HEK293 (cell line): ENCODE results near the gene SERPING1.

Experiments
- CTCF ChIA-PET: fragments of 350-600 bp; formaldehyde crosslinking; extraction: SDS; loops from one replicate; lab custom pipeline; 2021; ENCODE audit warnings: antibody characterized with exemption; lab: Yijun Ruan, JAX
- POLR2A ChIA-PET: fragments of 300-600 bp; formaldehyde crosslinking; extraction: SDS; loops from one replicate; lab custom pipeline; 2020; ENCODE audit warnings: antibody characterized with exemption, inconsistent platforms; lab: Yijun Ruan, JAX
- H3K27ac ChIP-seq: fragments of 200-500 bp; sonication (Bioruptor generic); 2 replicates; pipeline ENCODE4 v1.5.1; 2014; ENCODE audit warnings: low read depth, low read length, control low read depth, inconsistent platforms; ENCODE audit errors: extremely low read depth
- H3K36me3 ChIP-seq, 2 experiments: fragments of 200-500 bp in 1 of 2; sonication (Bioruptor generic) in 1 of 2; 1 replicate in 1 of 2; 2 replicates in 1 of 2; pipeline ENCODE4 v1.5.1; 2014 to 2017; ENCODE audit warnings: inconsistent platforms in 2 of 2, low read length in 2 of 2; ENCODE audit not compliant: control insufficient read depth in 2 of 2, insufficient read depth in 1 of 2
- H3K4me1 ChIP-seq: fragments of 200-500 bp; sonication (Bioruptor generic); 2 replicates; pipeline ENCODE4 v1.5.1; 2014; ENCODE audit warnings: mild to moderate bottlenecking, low read length, inconsistent platforms; ENCODE audit not compliant: control insufficient read depth, insufficient read depth
- H3K4me3 ChIP-seq: 2 replicates; pipeline ENCODE4 v1.5.1; 2011; ENCODE audit warnings: low read depth, mild to moderate bottlenecking, control low read depth, low read length, moderate library complexity
- H3K9me3 ChIP-seq: fragments of 200-500 bp; sonication (Bioruptor generic); 2 replicates; pipeline ENCODE4 v1.5.1; 2014; ENCODE audit warnings: low read depth, low read length, inconsistent platforms; ENCODE audit not compliant: control insufficient read depth, insufficient read depth
- HIC1 ChIP-seq: fragments of 450-650 bp; formaldehyde crosslinking; IDR thresholded peaks from 2 replicates; pipeline ENCODE4 v1.5.1; 2016; ENCODE audit warnings: missing biosample characterization, missing genetic modification characterization
- KLF9 ChIP-seq: fragments of 450-650 bp; formaldehyde crosslinking; IDR thresholded peaks from 2 replicates; pipeline ENCODE4 v1.5.1; 2016; ENCODE audit warnings: missing biosample characterization, missing genetic modification characterization, low read depth
- OSR2 ChIP-seq: fragments of 450-650 bp; formaldehyde crosslinking; IDR thresholded peaks from 2 replicates; pipeline ENCODE4 v1.5.1; 2016; ENCODE audit warnings: missing biosample characterization, missing genetic modification characterization
- RBAK ChIP-seq: fragments of 450-650 bp; formaldehyde crosslinking; IDR thresholded peaks from 2 replicates; pipeline ENCODE4 v1.5.1; 2016; ENCODE audit warnings: missing biosample characterization, missing genetic modification characterization
- SCRT2 ChIP-seq: fragments of 450-650 bp; formaldehyde crosslinking; IDR thresholded peaks from 2 replicates; pipeline ENCODE4 v1.5.1; 2016; ENCODE audit warnings: missing biosample characterization, missing genetic modification characterization
- ZIC2 ChIP-seq: fragments of 450-650 bp; formaldehyde crosslinking; IDR thresholded peaks from 2 replicates; pipeline ENCODE4 v1.5.1; 2016; ENCODE audit warnings: missing biosample characterization, missing genetic modification characterization
- ZNF112 ChIP-seq: fragments of 450-650 bp; formaldehyde crosslinking; IDR thresholded peaks from 2 replicates; pipeline ENCODE4 v1.5.0; 2017; ENCODE audit warnings: missing biosample characterization, missing genetic modification characterization
- ZNF146 ChIP-seq: fragments of 450-650 bp; formaldehyde crosslinking; IDR thresholded peaks from 2 replicates; pipeline ENCODE4 v1.5.1; 2016; ENCODE audit warnings: missing biosample characterization, missing genetic modification characterization
- ZNF248 ChIP-seq: fragments of 450-650 bp; formaldehyde crosslinking; IDR thresholded peaks from 2 replicates; pipeline ENCODE4 v1.5.1; 2017; ENCODE audit warnings: missing biosample characterization, missing genetic modification characterization
- ZNF280D ChIP-seq: fragments of 450-650 bp; formaldehyde crosslinking; IDR thresholded peaks from 2 replicates; pipeline ENCODE4 v1.5.1; 2016; ENCODE audit warnings: missing biosample characterization, missing genetic modification characterization
- ZNF391 ChIP-seq: fragments of 450-650 bp; formaldehyde crosslinking; IDR thresholded peaks from 2 replicates; pipeline ENCODE4 v1.5.1; 2016; ENCODE audit warnings: low read depth, missing biosample characterization, missing genetic modification characterization, borderline replicate concordance
- ZNF560 ChIP-seq: fragments of 450-650 bp; formaldehyde crosslinking; IDR thresholded peaks from 2 replicates; pipeline ENCODE4 v1.5.1; 2017; ENCODE audit warnings: missing biosample characterization, missing genetic modification characterization, borderline replicate concordance
- ZNF623 ChIP-seq: fragments of 450-650 bp; formaldehyde crosslinking; IDR thresholded peaks from 2 replicates; pipeline ENCODE4 v1.5.1; 2016; ENCODE audit warnings: missing biosample characterization, missing genetic modification characterization
- ZNF660 ChIP-seq: fragments of 450-650 bp; IDR thresholded peaks from 2 replicates; pipeline ENCODE4 v1.5.1; 2018; ENCODE audit warnings: missing biosample characterization, mild to moderate bottlenecking, missing genetic modification characterization
- ZNF785 ChIP-seq: fragments of 450-650 bp; formaldehyde crosslinking; IDR thresholded peaks from 2 replicates; pipeline ENCODE4 v1.5.1; 2016; ENCODE audit warnings: missing biosample characterization, missing genetic modification characterization
- TF ChIP-seq, protein P1 (sequence below): fragments of 450-650 bp; formaldehyde crosslinking; IDR thresholded peaks from 2 replicates; pipeline ENCODE4 v1.5.1; 2017; ENCODE audit warnings: missing biosample characterization, missing genetic modification characterization
- TF ChIP-seq, protein P2 (sequence below): fragments of 450-650 bp; formaldehyde crosslinking; IDR thresholded peaks from 2 replicates; pipeline ENCODE4 v1.5.1; 2016; ENCODE audit warnings: missing biosample characterization, missing genetic modification characterization
- TF ChIP-seq, protein P3 (sequence below): fragments of 450-650 bp; formaldehyde crosslinking; IDR thresholded peaks from 2 replicates; pipeline ENCODE4 v1.5.1; 2016; ENCODE audit warnings: missing biosample characterization, missing genetic modification characterization
- TF ChIP-seq, protein P4 (sequence below): fragments of 450-650 bp; formaldehyde crosslinking; IDR thresholded peaks from 2 replicates; pipeline ENCODE4 v1.5.1; 2017; ENCODE audit warnings: missing biosample characterization, missing genetic modification characterization
- TF ChIP-seq, protein P5 (sequence below): fragments of 450-650 bp; formaldehyde crosslinking; IDR thresholded peaks from 2 replicates; pipeline ENCODE4; 2016; ENCODE audit warnings: missing biosample characterization, missing genetic modification characterization

Gene SERPING1

GRCh38 chr11:57643802-57644201 is 46.3 kb downstream of the SERPING1 start:
- Histone ChIP-seq H3K9me3 (no peaks in the 10 kb centered on the region), H3K4me1 (no peaks in the 10 kb centered on the region), H3K36me3 (no peaks in the 10 kb centered on the region), H3K27ac (no peak overlapping the region), H3K4me3 (no peak overlapping the region)
- TF ChIP-seq OSR2 (no peak), KLF9 (tag by site-specific recombination) (no peak), ZNF391 (tag by site-specific recombination) (no peak), ZIC2 (tag by site-specific recombination) (no peak), SCRT2 (tag by site-specific recombination) (no peak), ZNF112 (tag by site-specific recombination) (no peak), RBAK (tag by site-specific recombination) (no peak), HIC1 (no peak), ZNF560 (tag by site-specific recombination) (no peak), ZNF248 (tag by site-specific recombination) (no peak), ZNF660 (tag by site-specific recombination) (no peak), ZNF280D (no peak), ZNF146 (tag by site-specific recombination) (no peak), ZNF785 (no peak), ZNF623 (tag by site-specific recombination) (no peak)
- TF ChIP-seq, protein P1, sequence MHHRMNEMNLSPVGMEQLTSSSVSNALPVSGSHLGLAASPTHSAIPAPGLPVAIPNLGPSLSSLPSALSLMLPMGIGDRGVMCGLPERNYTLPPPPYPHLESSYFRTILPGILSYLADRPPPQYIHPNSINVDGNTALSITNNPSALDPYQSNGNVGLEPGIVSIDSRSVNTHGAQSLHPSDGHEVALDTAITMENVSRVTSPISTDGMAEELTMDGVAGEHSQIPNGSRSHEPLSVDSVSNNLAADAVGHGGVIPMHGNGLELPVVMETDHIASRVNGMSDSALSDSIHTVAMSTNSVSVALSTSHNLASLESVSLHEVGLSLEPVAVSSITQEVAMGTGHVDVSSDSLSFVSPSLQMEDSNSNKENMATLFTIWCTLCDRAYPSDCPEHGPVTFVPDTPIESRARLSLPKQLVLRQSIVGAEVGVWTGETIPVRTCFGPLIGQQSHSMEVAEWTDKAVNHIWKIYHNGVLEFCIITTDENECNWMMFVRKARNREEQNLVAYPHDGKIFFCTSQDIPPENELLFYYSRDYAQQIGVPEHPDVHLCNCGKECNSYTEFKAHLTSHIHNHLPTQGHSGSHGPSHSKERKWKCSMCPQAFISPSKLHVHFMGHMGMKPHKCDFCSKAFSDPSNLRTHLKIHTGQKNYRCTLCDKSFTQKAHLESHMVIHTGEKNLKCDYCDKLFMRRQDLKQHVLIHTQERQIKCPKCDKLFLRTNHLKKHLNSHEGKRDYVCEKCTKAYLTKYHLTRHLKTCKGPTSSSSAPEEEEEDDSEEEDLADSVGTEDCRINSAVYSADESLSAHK (tag by site-specific recombination): no peak
- TF ChIP-seq, protein P2, sequence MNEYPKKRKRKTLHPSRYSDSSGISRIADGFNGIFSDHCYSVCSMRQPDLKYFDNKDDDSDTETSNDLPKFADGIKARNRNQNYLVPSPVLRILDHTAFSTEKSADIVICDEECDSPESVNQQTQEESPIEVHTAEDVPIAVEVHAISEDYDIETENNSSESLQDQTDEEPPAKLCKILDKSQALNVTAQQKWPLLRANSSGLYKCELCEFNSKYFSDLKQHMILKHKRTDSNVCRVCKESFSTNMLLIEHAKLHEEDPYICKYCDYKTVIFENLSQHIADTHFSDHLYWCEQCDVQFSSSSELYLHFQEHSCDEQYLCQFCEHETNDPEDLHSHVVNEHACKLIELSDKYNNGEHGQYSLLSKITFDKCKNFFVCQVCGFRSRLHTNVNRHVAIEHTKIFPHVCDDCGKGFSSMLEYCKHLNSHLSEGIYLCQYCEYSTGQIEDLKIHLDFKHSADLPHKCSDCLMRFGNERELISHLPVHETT (tag by site-specific recombination): no peak
- TF ChIP-seq, protein P3, sequence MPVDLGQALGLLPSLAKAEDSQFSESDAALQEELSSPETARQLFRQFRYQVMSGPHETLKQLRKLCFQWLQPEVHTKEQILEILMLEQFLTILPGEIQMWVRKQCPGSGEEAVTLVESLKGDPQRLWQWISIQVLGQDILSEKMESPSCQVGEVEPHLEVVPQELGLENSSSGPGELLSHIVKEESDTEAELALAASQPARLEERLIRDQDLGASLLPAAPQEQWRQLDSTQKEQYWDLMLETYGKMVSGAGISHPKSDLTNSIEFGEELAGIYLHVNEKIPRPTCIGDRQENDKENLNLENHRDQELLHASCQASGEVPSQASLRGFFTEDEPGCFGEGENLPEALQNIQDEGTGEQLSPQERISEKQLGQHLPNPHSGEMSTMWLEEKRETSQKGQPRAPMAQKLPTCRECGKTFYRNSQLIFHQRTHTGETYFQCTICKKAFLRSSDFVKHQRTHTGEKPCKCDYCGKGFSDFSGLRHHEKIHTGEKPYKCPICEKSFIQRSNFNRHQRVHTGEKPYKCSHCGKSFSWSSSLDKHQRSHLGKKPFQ (tag by site-specific recombination): no peak
- TF ChIP-seq, protein P4, sequence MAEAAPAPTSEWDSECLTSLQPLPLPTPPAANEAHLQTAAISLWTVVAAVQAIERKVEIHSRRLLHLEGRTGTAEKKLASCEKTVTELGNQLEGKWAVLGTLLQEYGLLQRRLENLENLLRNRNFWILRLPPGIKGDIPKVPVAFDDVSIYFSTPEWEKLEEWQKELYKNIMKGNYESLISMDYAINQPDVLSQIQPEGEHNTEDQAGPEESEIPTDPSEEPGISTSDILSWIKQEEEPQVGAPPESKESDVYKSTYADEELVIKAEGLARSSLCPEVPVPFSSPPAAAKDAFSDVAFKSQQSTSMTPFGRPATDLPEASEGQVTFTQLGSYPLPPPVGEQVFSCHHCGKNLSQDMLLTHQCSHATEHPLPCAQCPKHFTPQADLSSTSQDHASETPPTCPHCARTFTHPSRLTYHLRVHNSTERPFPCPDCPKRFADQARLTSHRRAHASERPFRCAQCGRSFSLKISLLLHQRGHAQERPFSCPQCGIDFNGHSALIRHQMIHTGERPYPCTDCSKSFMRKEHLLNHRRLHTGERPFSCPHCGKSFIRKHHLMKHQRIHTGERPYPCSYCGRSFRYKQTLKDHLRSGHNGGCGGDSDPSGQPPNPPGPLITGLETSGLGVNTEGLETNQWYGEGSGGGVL (tag by site-specific recombination): no peak
- TF ChIP-seq, protein P5, sequence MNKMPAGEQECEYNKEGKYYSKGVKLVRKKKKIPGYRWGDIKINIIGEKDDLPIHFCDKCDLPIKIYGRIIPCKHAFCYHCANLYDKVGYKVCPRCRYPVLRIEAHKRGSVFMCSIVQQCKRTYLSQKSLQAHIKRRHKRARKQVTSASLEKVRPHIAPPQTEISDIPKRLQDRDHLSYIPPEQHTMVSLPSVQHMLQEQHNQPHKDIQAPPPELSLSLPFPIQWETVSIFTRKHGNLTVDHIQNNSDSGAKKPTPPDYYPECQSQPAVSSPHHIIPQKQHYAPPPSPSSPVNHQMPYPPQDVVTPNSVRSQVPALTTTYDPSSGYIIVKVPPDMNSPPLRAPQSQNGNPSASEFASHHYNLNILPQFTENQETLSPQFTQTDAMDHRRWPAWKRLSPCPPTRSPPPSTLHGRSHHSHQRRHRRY (tag by site-specific recombination): no peak
- POLR2A ChIA-PET: interaction anchor here (1.1 to 1.9 kb wide), 3 partner anchors 76 to 113 kb away, joined by 3 to 13 read pairs (median 4); partner anchors contain the start of genes SMTNL1, TIMM10 and UBE2L6
- CTCF ChIA-PET: interaction anchor here (0.5 to 8.6 kb wide), 32 partner anchors 9 to 1059 kb away, joined by 3 to 183 read pairs (median 5); partner anchors contain the start of genes CLP1, TIMM10 and UBE2L6
